H9 (cell line): ENCODE results near the gene HNRNPH2. TPM values are rescaled to one million over a fixed set of nuclear protein-coding genes. Genes with fewer than 3 reads are reported as not detected.

Source experiments
- DNase-seq: peaks from one replicate; pipeline ENCODE4 v3.0.0-alpha.2; 2017
- H2AFZ ChIP-seq: one replicate; pipeline ENCODE4 v1.6.1; 2013; ENCODE audit warnings: mild to moderate bottlenecking, low read length, control low read depth, moderate library complexity
- H2AK5ac ChIP-seq: 2 replicates; pipeline ENCODE4 v1.6.1; 2013; ENCODE audit warnings: low read length, control low read depth, mixed read lengths; ENCODE audit not compliant: insufficient read length
- H2BK120ac ChIP-seq: one replicate; pipeline ENCODE4 v1.6.1; 2013; ENCODE audit warnings: low read depth, mild to moderate bottlenecking, low read length, control low read depth, inconsistent platforms; ENCODE audit not compliant: poor library complexity, severe bottlenecking
- H2BK12ac ChIP-seq: 2 replicates; pipeline ENCODE4 v1.6.1; 2013; ENCODE audit warnings: low read length, control low read depth, mixed read lengths, low read depth; ENCODE audit not compliant: insufficient read length
- H2BK15ac ChIP-seq: 2 replicates; pipeline ENCODE4 v1.6.1; 2013; ENCODE audit warnings: low read depth, low read length, control low read depth
- H2BK20ac ChIP-seq: one replicate; pipeline ENCODE4 v1.6.1; 2013; ENCODE audit warnings: low read depth, mild to moderate bottlenecking, low read length, control low read depth, inconsistent platforms; ENCODE audit not compliant: poor library complexity, severe bottlenecking
- H2BK5ac ChIP-seq: 2 replicates; pipeline ENCODE4 v1.6.1; 2013; ENCODE audit warnings: low read length, control low read depth, mixed read lengths; ENCODE audit not compliant: insufficient read length
- H3K14ac ChIP-seq: 2 replicates; pipeline ENCODE4 v1.6.1; 2013; ENCODE audit warnings: low read length, control low read depth; ENCODE audit not compliant: insufficient read depth
- H3K18ac ChIP-seq: 2 replicates; pipeline ENCODE4 v1.6.1; 2013; ENCODE audit warnings: low read depth, mild to moderate bottlenecking, mixed read lengths, low read length, control low read depth; ENCODE audit not compliant: insufficient read length
- H3K23ac ChIP-seq: 2 replicates; pipeline ENCODE4 v1.6.1; 2013; ENCODE audit warnings: low read length, control low read depth, mixed read lengths, low read depth; ENCODE audit not compliant: insufficient read length
- H3K23me2 ChIP-seq: 2 replicates; pipeline ENCODE4 v1.6.1; 2013; ENCODE audit warnings: low read depth, mild to moderate bottlenecking, mixed read lengths, low read length, control low read depth; ENCODE audit not compliant: insufficient read length, poor library complexity, severe bottlenecking
- H3K27ac ChIP-seq: 2 replicates; pipeline ENCODE4 v1.5.1; 2013; ENCODE audit warnings: low read length, control low read depth, mixed read lengths, low read depth; ENCODE audit not compliant: insufficient read length
- H3K27me3 ChIP-seq: 2 replicates; pipeline ENCODE4 v1.6.1; 2013; ENCODE audit warnings: low read length, control low read depth, inconsistent platforms; ENCODE audit not compliant: insufficient read depth
- H3K4ac ChIP-seq: 2 replicates; pipeline ENCODE4 v1.6.1; 2013; ENCODE audit warnings: low read depth, mild to moderate bottlenecking, control low read depth, inconsistent platforms, low read length, moderate library complexity
- H3K4me1 ChIP-seq: 2 replicates; pipeline ENCODE4 v1.6.1; 2013; ENCODE audit warnings: low read length, control low read depth, inconsistent platforms; ENCODE audit not compliant: insufficient read depth
- H3K4me2 ChIP-seq: 2 replicates; pipeline ENCODE4 v1.6.1; 2013; ENCODE audit warnings: low read length, control low read depth, mixed read lengths; ENCODE audit not compliant: insufficient read length, insufficient read depth
- H3K56ac ChIP-seq: 2 replicates; pipeline ENCODE4 v1.6.1; 2013; ENCODE audit warnings: low read depth, mild to moderate bottlenecking, mixed read lengths, low read length, control low read depth; ENCODE audit not compliant: insufficient read length
- H3K79me1 ChIP-seq: 2 replicates; pipeline ENCODE4 v1.6.1; 2013; ENCODE audit warnings: low read depth, mild to moderate bottlenecking, moderate library complexity, low read length, control low read depth, inconsistent platforms; ENCODE audit not compliant: insufficient read depth, poor library complexity, severe bottlenecking
- H3K79me2 ChIP-seq: 2 replicates; pipeline ENCODE4 v1.6.1; 2013; ENCODE audit warnings: low read length, control low read depth, inconsistent platforms; ENCODE audit not compliant: insufficient read depth
- H3K9ac ChIP-seq: 2 replicates; pipeline ENCODE4 v1.6.1; 2013; ENCODE audit warnings: low read length, control low read depth, mixed read lengths; ENCODE audit not compliant: insufficient read length; ENCODE audit errors: extremely low read depth
- H3K9me3 ChIP-seq: one replicate; pipeline ENCODE4 v1.6.1; 2013; ENCODE audit warnings: low read depth, low read length, inconsistent platforms; ENCODE audit not compliant: control insufficient read depth
- H3T11ph ChIP-seq: one replicate; pipeline ENCODE4 v1.6.1; 2013; ENCODE audit warnings: mild to moderate bottlenecking, low read length, control low read depth, inconsistent platforms
- H4K20me1 ChIP-seq: one replicate; pipeline ENCODE4 v1.6.1; 2013; ENCODE audit not compliant: control insufficient read depth, insufficient read length, insufficient read depth
- H4K5ac ChIP-seq: 2 replicates; pipeline ENCODE4 v1.6.1; 2013; ENCODE audit warnings: low read depth, mild to moderate bottlenecking, mixed read lengths, low read length, control low read depth; ENCODE audit not compliant: insufficient read length
- H4K8ac ChIP-seq: replicated peaks from 2 replicates; pipeline ENCODE4 v1.6.1; 2013; ENCODE audit warnings: low read length, control low read depth, mixed read lengths, low read depth; ENCODE audit not compliant: insufficient read length
- H4K91ac ChIP-seq: 2 replicates; pipeline ENCODE4 v1.6.1; 2013; ENCODE audit warnings: low read depth, mild to moderate bottlenecking, moderate library complexity, mixed read lengths, low read length, control low read depth; ENCODE audit not compliant: insufficient read length
- H3K27ac Mint-ChIP-seq, 3 experiments: 2 replicates in 2 of 3; 3 replicates in 1 of 3; pipeline ENCODE4 v1.8.0; 2020 to 2021; ENCODE audit warnings: mixed read lengths in 3 of 3, mild to moderate bottlenecking in 1 of 3, moderate library complexity in 1 of 3
- H3K27me3 Mint-ChIP-seq: 2 replicates; pipeline ENCODE4 v1.8.0; 2021; ENCODE audit warnings: low read depth, mild to moderate bottlenecking, moderate library complexity, mixed read lengths
- H3K36me3 Mint-ChIP-seq, 3 experiments: 2 replicates in 2 of 3; 3 replicates in 1 of 3; pipeline ENCODE4 v1.8.0; 2020 to 2021; ENCODE audit warnings: low read depth in 3 of 3, mixed read lengths in 3 of 3; ENCODE audit not compliant: insufficient read depth in 1 of 3
- H3K4me1 Mint-ChIP-seq, 2 experiments: 2 replicates each; pipeline ENCODE4 v1.8.0; 2020; ENCODE audit warnings: mixed read lengths in 2 of 2
- H3K4me3 Mint-ChIP-seq, 2 experiments: 2 replicates in 1 of 2; 3 replicates in 1 of 2; pipeline ENCODE4 v1.8.0; 2020 to 2021; ENCODE audit warnings: mild to moderate bottlenecking in 2 of 2, mixed read lengths in 2 of 2, moderate library complexity in 1 of 2
- H3K9me3 Mint-ChIP-seq, 2 experiments: 2 replicates in 1 of 2; 3 replicates in 1 of 2; pipeline ENCODE4 v1.8.0; 2020; ENCODE audit warnings: mild to moderate bottlenecking in 2 of 2, mixed read lengths in 2 of 2, moderate library complexity in 1 of 2
- CTCF ChIP-seq: fragments of 200-600 bp; sonication (generic); conservative IDR thresholded peaks from 3 replicates; pipeline ENCODE4 v1.8.0; 2021; ENCODE audit warnings: antibody characterized with exemption, mild to moderate bottlenecking
- WGBS: extraction: QIAGEN DNeasy Blood & Tissue Kit; methylation state at CpG from one replicate; pipeline ENCODE4 v1.1.7; 2013; ENCODE audit warnings: missing lambda C conversion rate, low lambda C conversion rate, mixed read lengths; ENCODE audit not compliant: insufficient read length; ENCODE audit errors: extremely low coverage; 5-methylcytosine and 5-hydroxymethylcytosine counted together
- total RNA-seq: library from RNA; stranded (reverse); gene quantifications from 2 replicates; pipeline ENCODE4 v1.2.1, GENCODE V29; 2021

HNRNPH2 gene
- total RNA-seq, 1 experiment from 2014 or later, result 60.2 TPM

DNA sequence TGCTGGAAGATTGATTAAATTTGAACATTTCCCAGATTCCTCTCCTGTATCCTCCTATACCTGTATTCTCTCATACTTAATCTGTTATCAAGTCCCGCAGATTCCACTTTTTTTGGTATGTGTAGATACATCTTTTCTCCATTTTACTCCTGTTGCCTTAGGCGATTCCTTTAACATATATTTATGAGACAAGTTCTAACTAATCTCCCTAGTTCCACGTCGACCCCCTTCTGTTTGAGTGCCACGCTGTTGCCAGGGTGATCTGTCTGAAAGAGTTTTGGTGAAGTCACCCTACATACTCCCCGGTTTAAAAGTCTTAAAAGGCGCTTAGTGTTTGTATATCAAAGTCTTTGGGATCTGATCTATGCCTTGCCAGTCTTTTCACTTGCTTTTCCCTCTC lies 2.4 kb downstream of the HNRNPH2 start:
- H3K4me2 ChIP-seq, result no peak overlapping the region
- no peak overlapping the region for H3K56ac ChIP-seq
- H3K79me2 ChIP-seq, result peaks cover 7% of the 10 kb centered on the region; the same call in 1 of the 2 replicates
- H2BK120ac ChIP-seq, result no peak overlapping the region
- H2BK5ac ChIP-seq, result no peak overlapping the region
- H3K9me3 Mint-ChIP-seq, result peaks cover 62 to 69% of the 10 kb centered on the region in 2 experiments
- no peaks in the 10 kb centered on the region for H3K4me1 ChIP-seq
- H3K27ac Mint-ChIP-seq, result peak overlapping the region in 1 of 3 experiments; percentile 30; a peak in 3 of 7 replicates
- H2AFZ ChIP-seq, result no peak overlapping the region
- no peak for DNase-seq
- WGBS, result no CpG with 5 or more reads among the region's 7 CpGs
- no peak overlapping the region for H2BK12ac ChIP-seq
- H3T11ph ChIP-seq, result no peak overlapping the region
- H3K27ac ChIP-seq, result no peak overlapping the region
- no peak overlapping the region for H4K5ac ChIP-seq
- H4K20me1 ChIP-seq, result no peaks in the 10 kb centered on the region
- H3K27me3 Mint-ChIP-seq, result peaks cover 1% of the 10 kb centered on the region; the same call in 1 of the 2 replicates
- H3K9me3 ChIP-seq, result peaks cover 17% of the 10 kb centered on the region
- H3K27me3 ChIP-seq, result no peaks in the 10 kb centered on the region
- peaks cover 4% of the 10 kb centered on the region for H3K23me2 ChIP-seq
- no peak overlapping the region for H3K18ac ChIP-seq
- peak overlapping the region; percentile 35 to 36; a peak in 4 of 5 replicates for H3K4me3 Mint-ChIP-seq
- peaks cover 19 to 27% (median 21%) of the 10 kb centered on the region in 3 experiments for H3K36me3 Mint-ChIP-seq
- H2AK5ac ChIP-seq, result no peak overlapping the region
- H4K8ac ChIP-seq, result no peak overlapping the region
- TF ChIP-seq CTCF, result no peak
- H3K23ac ChIP-seq, result no peak overlapping the region
- peaks cover 5 to 13% of the 10 kb centered on the region in 2 experiments; a peak in 3 of 4 replicates for H3K4me1 Mint-ChIP-seq
- no peaks in the 10 kb centered on the region for H3K79me1 ChIP-seq
- H4K91ac ChIP-seq, result no peak overlapping the region
- H3K9ac ChIP-seq, result no peak overlapping the region
- H2BK15ac ChIP-seq, result no peak overlapping the region
- no peak overlapping the region for H3K4ac ChIP-seq
- no peak overlapping the region for H3K14ac ChIP-seq
- H2BK20ac ChIP-seq, result no peak overlapping the region
